ENCODE measurements around the gene ATP2A2.

The ATP2A2 gene

DNA sequence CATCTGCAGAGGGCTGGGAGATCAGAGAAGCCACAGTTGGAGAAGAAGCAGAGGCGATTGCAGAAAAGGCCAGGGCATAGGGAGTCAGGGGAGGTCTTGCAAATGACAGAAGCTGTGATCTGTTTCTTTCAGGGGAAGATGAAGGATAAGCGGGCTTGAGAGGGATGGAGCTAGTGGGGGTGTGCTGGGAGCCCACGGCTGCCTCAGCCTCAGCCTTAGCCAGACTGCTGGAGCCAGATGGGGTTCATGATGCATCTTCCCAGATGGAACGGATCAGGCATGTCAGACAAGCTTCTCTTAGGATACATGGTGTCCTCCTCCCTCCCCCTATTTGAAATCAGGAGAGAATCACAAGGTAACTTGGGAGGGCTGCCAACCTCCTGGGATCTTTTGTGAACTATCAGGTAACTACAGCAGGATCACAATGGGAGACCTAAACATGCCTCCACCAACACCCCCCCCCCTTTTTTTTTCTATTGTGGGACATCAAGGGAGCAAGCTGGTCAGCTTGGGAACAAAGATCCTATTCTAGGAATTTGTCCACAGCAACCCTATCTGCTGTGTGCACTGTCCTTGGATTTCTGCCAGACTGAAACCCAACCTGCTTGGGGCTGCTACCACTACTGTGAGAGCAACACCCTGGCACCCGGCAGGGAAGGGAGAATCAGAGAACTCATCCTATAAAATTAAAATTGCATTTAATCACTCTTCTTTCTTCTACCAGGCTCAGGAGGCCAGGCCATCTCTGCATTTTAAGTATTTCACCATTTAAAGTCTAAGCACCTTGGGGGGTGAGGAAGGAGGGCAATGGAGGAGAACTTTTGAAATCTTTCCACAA is 10.7 kb upstream of the ATP2A2 start:
- DNase-seq (ENCODE audit: low read depth): peak; percentile 81
- TF ChIP-seq, protein P1, sequence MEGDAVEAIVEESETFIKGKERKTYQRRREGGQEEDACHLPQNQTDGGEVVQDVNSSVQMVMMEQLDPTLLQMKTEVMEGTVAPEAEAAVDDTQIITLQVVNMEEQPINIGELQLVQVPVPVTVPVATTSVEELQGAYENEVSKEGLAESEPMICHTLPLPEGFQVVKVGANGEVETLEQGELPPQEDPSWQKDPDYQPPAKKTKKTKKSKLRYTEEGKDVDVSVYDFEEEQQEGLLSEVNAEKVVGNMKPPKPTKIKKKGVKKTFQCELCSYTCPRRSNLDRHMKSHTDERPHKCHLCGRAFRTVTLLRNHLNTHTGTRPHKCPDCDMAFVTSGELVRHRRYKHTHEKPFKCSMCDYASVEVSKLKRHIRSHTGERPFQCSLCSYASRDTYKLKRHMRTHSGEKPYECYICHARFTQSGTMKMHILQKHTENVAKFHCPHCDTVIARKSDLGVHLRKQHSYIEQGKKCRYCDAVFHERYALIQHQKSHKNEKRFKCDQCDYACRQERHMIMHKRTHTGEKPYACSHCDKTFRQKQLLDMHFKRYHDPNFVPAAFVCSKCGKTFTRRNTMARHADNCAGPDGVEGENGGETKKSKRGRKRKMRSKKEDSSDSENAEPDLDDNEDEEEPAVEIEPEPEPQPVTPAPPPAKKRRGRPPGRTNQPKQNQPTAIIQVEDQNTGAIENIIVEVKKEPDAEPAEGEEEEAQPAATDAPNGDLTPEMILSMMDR (conservative IDR thresholded peaks at IDR 0.05; ENCODE audit: control insufficient read depth, insufficient read depth, low read depth, low read length): no peak
- no peak overlapping the region for H3K4me3 ChIP-seq (ENCODE audit: control insufficient read depth, low read depth, low read length)

DNA sequence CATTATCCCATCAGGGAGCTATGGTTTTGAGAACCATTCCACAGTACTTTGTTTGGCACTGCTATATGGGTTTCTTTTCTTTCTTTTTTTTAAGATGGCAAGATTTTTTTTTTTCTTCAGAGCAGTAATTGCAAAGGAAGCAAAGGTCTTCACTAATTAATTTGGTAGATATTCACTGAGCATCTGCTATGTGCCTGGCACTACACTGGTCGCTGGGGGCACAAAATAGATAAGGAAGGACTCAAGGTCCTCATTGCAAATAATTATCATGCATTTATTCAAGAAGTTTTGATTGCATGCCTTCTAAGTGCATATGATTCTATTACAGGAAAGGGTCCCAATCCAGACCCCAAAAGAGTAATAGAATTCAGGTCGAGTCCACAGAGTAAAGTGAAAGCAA is 10.0 kb upstream of the ATP2A2 start:
- H3K4me3 ChIP-seq (ENCODE audit: control insufficient read depth, low read depth, low read length): no peak overlapping the region
- no peak for DNase-seq (ENCODE audit: low read depth)
- TF ChIP-seq, protein P1 (conservative IDR thresholded peaks at IDR 0.05; ENCODE audit: control insufficient read depth, insufficient read depth, low read depth, low read length): no peak

DNA sequence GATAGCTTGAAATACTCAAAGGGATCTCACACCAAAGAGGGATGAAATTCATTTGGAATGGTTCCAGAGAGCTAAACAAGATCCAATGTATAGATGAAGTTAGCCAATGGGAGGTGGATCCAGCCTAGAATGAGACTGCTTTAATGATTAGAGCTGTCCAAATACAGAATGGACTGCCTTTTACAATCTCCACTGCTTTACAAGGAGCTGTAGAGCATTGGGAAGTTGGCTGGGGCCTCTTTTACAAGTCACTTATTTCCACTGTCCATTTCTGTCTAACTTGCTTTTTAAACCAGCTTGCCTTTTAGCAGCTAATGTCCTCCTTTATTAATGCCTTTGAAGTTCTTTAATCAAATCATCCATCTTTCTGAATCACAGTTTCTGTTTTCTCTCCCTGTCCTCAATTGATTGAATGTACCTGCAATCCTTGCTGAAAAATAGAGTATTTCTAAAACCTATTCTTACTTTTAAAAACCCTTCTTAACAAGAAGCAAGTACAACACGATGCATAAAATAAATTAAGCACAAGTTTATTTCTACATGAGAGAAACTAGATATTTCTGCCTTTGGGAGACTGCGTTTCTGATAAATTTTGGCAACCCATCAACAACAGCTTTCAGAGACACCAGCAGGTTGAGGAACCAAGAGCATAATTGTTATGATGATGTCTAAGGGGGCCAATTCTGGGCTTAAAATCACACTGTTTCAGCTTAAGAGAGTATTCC is 3.4 kb upstream of the ATP2A2 start:
- TF ChIP-seq, protein P1 (conservative IDR thresholded peaks at IDR 0.05; ENCODE audit: control insufficient read depth, insufficient read depth, low read depth, low read length): no peak
- no peak overlapping the region for H3K4me3 ChIP-seq (ENCODE audit: control insufficient read depth, low read depth, low read length)
- DNase-seq (ENCODE audit: low read depth): no peak

DNA sequence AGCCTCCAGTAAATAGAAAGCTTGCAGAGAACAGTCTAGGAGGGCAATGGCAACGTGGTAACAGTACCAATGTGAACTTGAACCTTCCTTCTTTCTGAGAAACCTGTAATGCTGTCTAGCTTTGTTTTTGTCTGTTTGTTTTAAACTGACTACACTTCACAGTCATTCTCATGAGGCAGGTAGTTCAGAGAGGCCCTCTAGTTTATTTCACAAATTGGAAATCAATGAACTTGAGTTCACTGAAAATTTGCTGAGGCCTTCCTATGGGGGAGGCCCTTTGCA is 2.9 kb upstream of the ATP2A2 start:
- no peak for DNase-seq (ENCODE audit: low read depth)
- TF ChIP-seq, protein P1 (conservative IDR thresholded peaks at IDR 0.05; ENCODE audit: control insufficient read depth, insufficient read depth, low read depth, low read length): no peak

DNA sequence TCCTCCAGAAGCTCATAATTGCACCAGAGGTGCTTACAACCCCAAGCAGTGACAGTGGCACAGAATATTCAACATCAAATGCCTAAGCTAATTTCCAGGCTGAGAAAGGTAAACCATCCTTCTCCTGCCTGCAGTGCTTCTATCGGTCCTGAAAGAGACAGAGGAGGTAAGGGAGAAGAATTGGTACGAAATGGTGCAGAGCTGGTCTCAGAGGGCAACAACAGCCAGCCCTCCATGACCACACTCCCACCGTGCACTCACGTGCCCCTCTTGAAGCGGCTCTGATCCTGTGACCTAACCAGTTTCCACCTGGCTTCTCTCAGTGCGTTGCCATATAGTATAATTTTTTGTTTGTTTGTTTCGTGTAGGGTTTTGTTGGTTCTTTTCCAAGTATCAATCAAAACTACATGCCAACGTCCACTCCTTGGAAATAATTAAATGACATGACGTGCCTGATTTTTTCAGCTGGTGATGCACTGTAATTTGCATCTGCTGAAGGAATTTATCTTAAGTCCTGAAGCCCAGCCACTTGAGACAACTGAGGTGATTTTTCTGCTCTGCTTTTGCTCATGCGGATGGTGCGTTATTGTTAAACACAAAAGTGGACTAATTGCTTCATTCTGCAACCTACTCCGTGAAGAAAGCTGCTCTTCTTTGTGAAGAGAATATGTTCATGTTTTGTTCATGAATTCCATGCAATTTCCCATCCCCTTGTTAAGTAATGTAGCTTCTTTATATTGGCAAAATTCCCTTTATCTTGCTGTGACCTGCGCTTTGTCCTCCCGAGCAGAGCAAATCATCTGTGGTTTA is 1.3 kb upstream of the ATP2A2 start:
- TF ChIP-seq, protein P1 (conservative IDR thresholded peaks at IDR 0.05; ENCODE audit: control insufficient read depth, insufficient read depth, low read depth, low read length): no peak
- no peak for DNase-seq (ENCODE audit: low read depth)

More for the DNA sequence above, 2.9 kb upstream of the ATP2A2 start:
- no peak overlapping the region for H3K4me3 ChIP-seq (ENCODE audit: control insufficient read depth, low read depth, low read length)

DNA sequence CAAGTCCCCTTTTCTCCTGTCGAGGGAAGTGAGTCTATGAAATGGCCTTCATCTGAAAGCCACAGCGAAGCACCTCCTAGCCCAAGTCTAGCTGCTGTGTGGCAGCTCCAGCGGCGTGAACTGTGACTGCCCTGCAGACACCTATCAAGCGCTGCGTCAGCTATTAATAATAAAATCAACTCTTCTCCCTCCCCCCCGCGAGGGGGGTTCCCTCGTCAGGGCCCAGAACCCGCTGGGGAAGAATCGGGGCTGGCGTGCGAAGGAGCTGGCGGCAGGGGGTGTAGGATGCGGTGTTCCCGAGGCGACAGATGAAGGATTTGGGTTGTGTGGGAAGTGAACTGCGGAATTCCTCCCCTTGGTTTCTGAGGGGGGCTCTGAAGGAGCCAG is 662 bp upstream of the ATP2A2 start:
- DNase-seq (ENCODE audit: low read depth): peak; percentile 42
- TF ChIP-seq, protein P1 (conservative IDR thresholded peaks at IDR 0.05; ENCODE audit: control insufficient read depth, insufficient read depth, low read depth, low read length): no peak
- H3K4me3 ChIP-seq (ENCODE audit: control insufficient read depth, low read depth, low read length): peak overlapping the region; percentile 66

More for the DNA sequence above, 1.3 kb upstream of the ATP2A2 start:
- H3K4me3 ChIP-seq (ENCODE audit: control insufficient read depth, low read depth, low read length): peak overlapping the region; percentile 66

Measured in fibroblast of mammary gland (primary cell).